ENCODE data around the gene CPNE2.

Gene CPNE2

GRCh38 chr16:57104706-57105105 lies 12.3 kb downstream of the CPNE2 start:
- Histone ChIP-seq H3K27ac (ENCODE audit: low read length, poor library complexity, severe bottlenecking) (no peak overlapping the region), H3K9ac (ENCODE audit: low read length) (no peak overlapping the region), H3K36me3 (ENCODE audit: control insufficient read depth in 1 of 2, insufficient read depth in 2 of 2, low read depth in 1 of 2, low read length in 2 of 2) (no peaks in the 10 kb centered on the region), H3K18ac (ENCODE audit: low read depth in 1 of 2, low read length in 2 of 2) (no peak overlapping the region), H2BK12ac (ENCODE audit: low read length in 2 of 2) (no peak overlapping the region), H2BK5ac (ENCODE audit: low read depth, low read length, poor library complexity, severe bottlenecking) (no peak overlapping the region), H3K14ac (ENCODE audit: low read length in 2 of 2) (peak overlapping the region in 1 of 2 experiments; percentile 13), H3K27me3 (ENCODE audit: control insufficient read depth in 1 of 2, insufficient read depth in 1 of 2, low read length in 2 of 2) (no peaks in the 10 kb centered on the region), H3K9me3 (ENCODE audit: control insufficient read depth, low read length) (no peaks in the 10 kb centered on the region), H3K4me1 (ENCODE audit: control insufficient read depth, insufficient read depth, low read depth, low read length) (peaks cover 10% of the 10 kb centered on the region), H2AK5ac (ENCODE audit: low read length, severe bottlenecking) (no peak overlapping the region), H4K8ac (ENCODE audit: low read length) (no peak overlapping the region), H3K79me1 (replicated peaks; ENCODE audit: low read length, poor library complexity, severe bottlenecking) (peaks cover 26% of the 10 kb centered on the region), H2BK120ac (ENCODE audit: low read depth, low read length) (no peak overlapping the region), H4K91ac (ENCODE audit: low read length) (no peak overlapping the region), H3K4ac (ENCODE audit: low read depth in 1 of 2, low read length in 2 of 2) (no peak overlapping the region), H2BK15ac (ENCODE audit: low read depth, poor library complexity, severe bottlenecking) (no peak overlapping the region), H2AFZ (ENCODE audit: low read depth, low read length) (no peak overlapping the region), H3K23ac (ENCODE audit: low read length in 2 of 2) (no peak overlapping the region), H3K4me3 (ENCODE audit: insufficient read depth in 1 of 2, low read depth in 1 of 2, low read length in 2 of 2) (no peak overlapping the region), H3K4me2 (ENCODE audit: low read length, poor library complexity, severe bottlenecking) (no peak overlapping the region)
- 85% methylated on average over 3 of the region's 3 CpGs for WGBS
- DNase-seq = no peak

GRCh38 chr16:57105184-57105583 lies 12.8 kb downstream of the CPNE2 start:
- Histone ChIP-seq H2AK5ac (ENCODE audit: low read length, severe bottlenecking) (no peak overlapping the region), H3K4me2 (ENCODE audit: low read length, poor library complexity, severe bottlenecking) (no peak overlapping the region), H3K23ac (ENCODE audit: low read length in 2 of 2) (no peak overlapping the region), H2BK120ac (ENCODE audit: low read depth, low read length) (no peak overlapping the region), H4K8ac (ENCODE audit: low read length) (no peak overlapping the region), H2BK12ac (ENCODE audit: low read length in 2 of 2) (no peak overlapping the region), H3K36me3 (ENCODE audit: control insufficient read depth in 1 of 2, insufficient read depth in 2 of 2, low read depth in 1 of 2, low read length in 2 of 2) (no peaks in the 10 kb centered on the region), H3K9me3 (ENCODE audit: control insufficient read depth, low read length) (no peaks in the 10 kb centered on the region), H3K9ac (ENCODE audit: low read length) (no peak overlapping the region), H4K91ac (ENCODE audit: low read length) (no peak overlapping the region), H3K14ac (ENCODE audit: low read length in 2 of 2) (no peak overlapping the region), H3K27ac (ENCODE audit: low read length, poor library complexity, severe bottlenecking) (no peak overlapping the region), H2BK5ac (ENCODE audit: low read depth, low read length, poor library complexity, severe bottlenecking) (no peak overlapping the region), H3K4ac (ENCODE audit: low read depth in 1 of 2, low read length in 2 of 2) (no peak overlapping the region), H2AFZ (ENCODE audit: low read depth, low read length) (no peak overlapping the region), H3K4me3 (ENCODE audit: insufficient read depth in 1 of 2, low read depth in 1 of 2, low read length in 2 of 2) (no peak overlapping the region), H3K79me1 (replicated peaks; ENCODE audit: low read length, poor library complexity, severe bottlenecking) (peaks cover 26% of the 10 kb centered on the region), H3K27me3 (ENCODE audit: control insufficient read depth in 1 of 2, insufficient read depth in 1 of 2, low read length in 2 of 2) (no peaks in the 10 kb centered on the region), H3K18ac (ENCODE audit: low read depth in 1 of 2, low read length in 2 of 2) (no peak overlapping the region), H2BK15ac (ENCODE audit: low read depth, poor library complexity, severe bottlenecking) (no peak overlapping the region), H3K4me1 (ENCODE audit: control insufficient read depth, insufficient read depth, low read depth, low read length) (peaks cover 8% of the 10 kb centered on the region)
- no peak for DNase-seq
- WGBS = 90% methylated on average over 7 of the region's 7 CpGs

DNA sequence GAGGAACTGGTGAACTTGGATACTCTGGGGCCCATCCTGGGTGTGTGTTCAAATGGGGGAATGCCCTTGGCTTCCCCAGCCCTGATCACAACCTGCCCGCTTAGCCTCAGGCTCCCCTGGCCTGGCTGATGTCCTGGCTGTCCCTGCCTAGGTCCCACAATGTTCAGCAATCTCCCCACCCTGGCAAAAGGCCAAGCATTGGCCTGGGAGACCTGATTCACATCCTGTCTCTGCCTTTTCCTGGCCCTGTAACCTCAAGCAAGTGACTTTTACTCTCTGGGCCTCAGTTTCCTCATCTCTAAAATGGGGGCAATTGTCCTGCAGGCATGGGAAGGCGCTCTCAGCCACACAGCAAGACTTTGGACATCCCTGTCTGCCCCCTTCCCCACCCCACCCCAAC lies 14.4 kb downstream of the CPNE2 start:
- Histone ChIP-seq H2BK12ac (ENCODE audit: low read length in 2 of 2) (no peak overlapping the region), H3K36me3 (ENCODE audit: control insufficient read depth in 1 of 2, insufficient read depth in 2 of 2, low read depth in 1 of 2, low read length in 2 of 2) (no peaks in the 10 kb centered on the region), H2AFZ (ENCODE audit: low read depth, low read length) (no peak overlapping the region), H2BK120ac (ENCODE audit: low read depth, low read length) (no peak overlapping the region), H3K14ac (ENCODE audit: low read length in 2 of 2) (peak overlapping the region in 1 of 2 experiments; percentile 64), H3K23ac (ENCODE audit: low read length in 2 of 2) (no peak overlapping the region), H3K18ac (ENCODE audit: low read depth in 1 of 2, low read length in 2 of 2) (no peak overlapping the region), H3K79me1 (replicated peaks; ENCODE audit: low read length, poor library complexity, severe bottlenecking) (peaks cover 26% of the 10 kb centered on the region), H3K4me1 (ENCODE audit: control insufficient read depth, insufficient read depth, low read depth, low read length) (peaks cover 8% of the 10 kb centered on the region), H2AK5ac (ENCODE audit: low read length, severe bottlenecking) (no peak overlapping the region), H3K4me3 (ENCODE audit: insufficient read depth in 1 of 2, low read depth in 1 of 2, low read length in 2 of 2) (no peak overlapping the region), H3K27me3 (ENCODE audit: control insufficient read depth in 1 of 2, insufficient read depth in 1 of 2, low read length in 2 of 2) (no peaks in the 10 kb centered on the region), H3K9me3 (ENCODE audit: control insufficient read depth, low read length) (no peaks in the 10 kb centered on the region), H4K8ac (ENCODE audit: low read length) (no peak overlapping the region), H4K91ac (ENCODE audit: low read length) (no peak overlapping the region), H2BK5ac (ENCODE audit: low read depth, low read length, poor library complexity, severe bottlenecking) (no peak overlapping the region), H3K9ac (ENCODE audit: low read length) (no peak overlapping the region), H3K27ac (ENCODE audit: low read length, poor library complexity, severe bottlenecking) (no peak overlapping the region), H3K4ac (ENCODE audit: low read depth in 1 of 2, low read length in 2 of 2) (no peak overlapping the region), H2BK15ac (ENCODE audit: low read depth, poor library complexity, severe bottlenecking) (no peak overlapping the region), H3K4me2 (ENCODE audit: low read length, poor library complexity, severe bottlenecking) (no peak overlapping the region)
- DNase-seq = no peak
- 100% methylated on average over 2 of the region's 2 CpGs for WGBS

DNA sequence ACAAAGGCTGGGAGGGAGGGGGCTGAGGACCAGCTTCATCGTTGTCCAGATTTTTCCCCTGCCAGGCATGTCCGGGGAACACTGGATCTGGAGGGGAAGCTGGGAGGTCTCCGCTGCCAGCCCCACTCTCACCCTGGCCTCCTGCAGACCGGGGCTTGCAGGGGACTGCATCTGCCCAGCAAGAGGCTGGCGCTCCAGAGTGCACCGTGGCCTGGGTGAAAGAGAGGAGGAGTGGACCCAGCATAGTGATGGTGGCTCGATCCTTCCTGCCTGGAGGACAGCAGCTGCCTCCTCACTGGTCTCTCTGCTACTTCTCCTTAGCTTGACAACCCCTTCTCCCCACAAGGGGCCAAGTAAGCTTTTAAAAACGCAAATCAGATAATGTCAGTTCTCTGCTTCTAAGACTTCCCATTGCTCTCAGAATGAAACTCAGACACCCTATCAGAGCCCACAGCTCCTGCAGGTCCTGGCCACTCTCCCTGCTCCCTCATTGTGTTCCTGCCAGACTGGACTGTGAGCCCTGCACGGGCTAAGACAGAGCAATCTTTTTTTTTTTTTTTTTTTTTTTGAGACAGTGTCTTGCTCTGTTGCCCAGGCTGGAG lies 15.0 kb downstream of the CPNE2 start:
- Histone ChIP-seq H2BK120ac (ENCODE audit: low read depth, low read length) (no peak overlapping the region), H2BK5ac (ENCODE audit: low read depth, low read length, poor library complexity, severe bottlenecking) (no peak overlapping the region), H3K36me3 (ENCODE audit: control insufficient read depth in 1 of 2, insufficient read depth in 2 of 2, low read depth in 1 of 2, low read length in 2 of 2) (no peaks in the 10 kb centered on the region), H3K27ac (ENCODE audit: low read length, poor library complexity, severe bottlenecking) (no peak overlapping the region), H2BK12ac (ENCODE audit: low read length in 2 of 2) (no peak overlapping the region), H2AFZ (ENCODE audit: low read depth, low read length) (no peak overlapping the region), H2AK5ac (ENCODE audit: low read length, severe bottlenecking) (no peak overlapping the region), H3K18ac (ENCODE audit: low read depth in 1 of 2, low read length in 2 of 2) (no peak overlapping the region), H3K14ac (ENCODE audit: low read length in 2 of 2) (peak overlapping the region in 1 of 2 experiments; percentile 66), H3K79me1 (replicated peaks; ENCODE audit: low read length, poor library complexity, severe bottlenecking) (peaks cover 28% of the 10 kb centered on the region), H3K27me3 (ENCODE audit: control insufficient read depth in 1 of 2, insufficient read depth in 1 of 2, low read length in 2 of 2) (no peaks in the 10 kb centered on the region), H3K9ac (ENCODE audit: low read length) (no peak overlapping the region), H3K23ac (ENCODE audit: low read length in 2 of 2) (no peak overlapping the region), H3K4me2 (ENCODE audit: low read length, poor library complexity, severe bottlenecking) (no peak overlapping the region), H3K4me1 (ENCODE audit: control insufficient read depth, insufficient read depth, low read depth, low read length) (peaks cover 12% of the 10 kb centered on the region), H3K4me3 (ENCODE audit: insufficient read depth in 1 of 2, low read depth in 1 of 2, low read length in 2 of 2) (no peak overlapping the region), H3K4ac (ENCODE audit: low read depth in 1 of 2, low read length in 2 of 2) (no peak overlapping the region), H3K9me3 (ENCODE audit: control insufficient read depth, low read length) (no peaks in the 10 kb centered on the region), H4K91ac (ENCODE audit: low read length) (no peak overlapping the region), H4K8ac (ENCODE audit: low read length) (no peak overlapping the region), H2BK15ac (ENCODE audit: low read depth, poor library complexity, severe bottlenecking) (no peak overlapping the region)
- DNase-seq = no peak
- WGBS = 83% methylated on average over 9 of the region's 9 CpGs
